ENCODE results near the gene ADCY2. TPM values are rescaled to one million over a fixed set of nuclear protein-coding genes. Genes with fewer than 3 reads are reported as not detected.

ADCY2 gene
- total and polyA plus RNA-seq, 11 donors: 0.04 to 0.96 (median 0.32) TPM

- Histone ChIP-seq H3K4me3 (no peak overlapping the region), H3K27me3 (peaks cover 0 to 12% (median 0%) of the 10 kb centered on the region in 9 donors), H3K4me1 (peaks cover 0 to 3% (median 0%) of the 10 kb centered on the region in 12 donors), H3K9me3 (no peaks in the 10 kb centered on the region), H3K36me3 (no peaks in the 10 kb centered on the region), H3K27ac (no peak overlapping the region)
- peak in 4 of 5 donors; percentile 14 to 69 (median 56) for DNase-seq
- TF ChIP-seq POLR2A (IDR thresholded peaks at IDR 0.05) (no peak), CTCF (IDR thresholded peaks at IDR 0.05) (no peak)
- ATAC-seq: peak; percentile 89 to 96 (median 92)
- WGBS, 4 donors: 40 to 51% (median 46%) methylated on average over 10 of the region's 10 CpGs
- intact Hi-C loops (cut with DNase I): loop anchor here in 1 of 10 donors (10.0 kb wide), 1 partner anchor 1063 kb away; no protein-coding TSS in a partner anchor
Observed at GRCh38 chr5:7828269-7828668, 432.3 kb downstream of the ADCY2 start.

GRCh38 chr5:7834982-7835381 is 439.0 kb downstream of the ADCY2 start:
- no peaks in the 10 kb centered on the region for H3K9me3 ChIP-seq
- H3K4me3 ChIP-seq: no peak overlapping the region
- peaks cover 0 to 5% (median 0%) of the 10 kb centered on the region in 9 donors for H3K27me3 ChIP-seq
- TF ChIP-seq CTCF (IDR thresholded peaks at IDR 0.05): no peak
- TF ChIP-seq POLR2A (IDR thresholded peaks at IDR 0.05): no peak
- WGBS, 4 donors: 79 to 89% (median 85%) methylated on average over 4 of the region's 4 CpGs
- ATAC-seq (no peak), DNase-seq (no peak)
- no peaks in the 10 kb centered on the region for H3K36me3 ChIP-seq
- H3K4me1 ChIP-seq: no peaks in the 10 kb centered on the region
- intact Hi-C loops (cut with DNase I): no loop called here
- no peak overlapping the region for H3K27ac ChIP-seq

GRCh38 chr5:7837403-7837802 is 441.5 kb downstream of the ADCY2 start:
- ATAC-seq: no peak
- intact Hi-C loops (cut with DNase I): no loop called here
- WGBS, 4 donors: 41 to 64% (median 52%) methylated on average over 3 of the region's 3 CpGs

GRCh38 chr5:7842531-7842930 is 446.6 kb downstream of the ADCY2 start:
- H3K27me3 ChIP-seq: peaks cover 0 to 22% (median 1%) of the 10 kb centered on the region in 9 donors
- H3K9me3 ChIP-seq: no peaks in the 10 kb centered on the region
- no peaks in the 10 kb centered on the region for H3K4me1 ChIP-seq
- no peaks in the 10 kb centered on the region for H3K36me3 ChIP-seq
- DNase-seq (no peak), ATAC-seq (no peak)
- no peak overlapping the region for H3K4me3 ChIP-seq
- intact Hi-C loops (cut with DNase I): no loop called here
- TF ChIP-seq CTCF (IDR thresholded peaks at IDR 0.05) (no peak), POLR2A (IDR thresholded peaks at IDR 0.05) (no peak)
- 65 to 73% (median 71%) methylated on average over 2 of the region's 2 CpGs for WGBS, 4 donors
- H3K27ac ChIP-seq: no peak overlapping the region

More at GRCh38 chr5:7837403-7837802, 441.5 kb downstream of the ADCY2 start:
- DNase-seq: no peak
- Histone ChIP-seq H3K4me3 (no peak overlapping the region), H3K36me3 (no peaks in the 10 kb centered on the region), H3K9me3 (no peaks in the 10 kb centered on the region), H3K4me1 (no peaks in the 10 kb centered on the region), H3K27ac (no peak overlapping the region), H3K27me3 (peaks cover 0 to 5% (median 0%) of the 10 kb centered on the region in 9 donors)
- TF ChIP-seq CTCF (IDR thresholded peaks at IDR 0.05): no peak
- no peak for TF ChIP-seq POLR2A (IDR thresholded peaks at IDR 0.05)

Data from heart left ventricle (tissue), 16 donors.